ENCODE results near the gene CSAG1.
"Not testable (repeated sequence)": the region's sequence is repeated elsewhere in the genome, so short reads cannot be mapped to it uniquely, and the experiment has no call there.

CSAG1 gene

GRCh38 chrX:152735860-152736511 is 2.5 kb upstream of the CSAG1 start:
- no peak overlapping the region for H3K18ac ChIP-seq (ENCODE audit: low read length)
- H3K27me3 ChIP-seq (ENCODE audit: insufficient read depth, low read length, poor library complexity) = no peaks in the 10 kb centered on the region
- no peak for DNase-seq
- H3K79me1 ChIP-seq (ENCODE audit: low read length) = no peaks in the 10 kb centered on the region
- no peak overlapping the region for H2AK5ac ChIP-seq (ENCODE audit: low read length)
- no peaks in the 10 kb centered on the region for H3K36me3 ChIP-seq (ENCODE audit: control insufficient read depth, insufficient read depth, low read length)
- no peak overlapping the region for H4K8ac ChIP-seq (ENCODE audit: low read depth, low read length)
- no peak overlapping the region for H3K27ac ChIP-seq (ENCODE audit: low read depth, low read length)
- no peaks in the 10 kb centered on the region for H3K4me1 ChIP-seq (ENCODE audit: control insufficient read depth, low read depth, low read length)
- no peak overlapping the region for H4K5ac ChIP-seq (ENCODE audit: low read length)
- H2BK120ac ChIP-seq (ENCODE audit: low read depth, low read length) = no peak overlapping the region
- no CpG with 5 or more reads among the region's 12 CpGs for WGBS (ENCODE audit: extremely low coverage, insufficient coverage, low lambda C conversion rate)
- no peak overlapping the region for H3K4me3 ChIP-seq (ENCODE audit: low read length)
- no peak overlapping the region for H3K4ac ChIP-seq (ENCODE audit: low read depth, low read length)
- no peaks in the 10 kb centered on the region for H3K79me2 ChIP-seq (ENCODE audit: control insufficient read depth, insufficient read depth, low read length)
- H3K56ac ChIP-seq (ENCODE audit: low read length) = no peak overlapping the region
- no peak overlapping the region for H2BK15ac ChIP-seq (replicated peaks; ENCODE audit: low read depth)
- no peak overlapping the region for H3K4me2 ChIP-seq (ENCODE audit: low read length)
- H2BK5ac ChIP-seq (ENCODE audit: low read length) = no peak overlapping the region
- H3K9ac ChIP-seq (ENCODE audit: low read length) = no peak overlapping the region
- no peak overlapping the region for H3K23ac ChIP-seq (ENCODE audit: low read length)

- no peaks in the 10 kb centered on the region for H3K79me1 ChIP-seq (ENCODE audit: low read length)
- H2BK120ac ChIP-seq (ENCODE audit: low read depth, low read length) = no peak overlapping the region
- DNase-seq = no peak
- no peak overlapping the region for H3K4me2 ChIP-seq (ENCODE audit: low read length)
- no peak overlapping the region for H3K4ac ChIP-seq (ENCODE audit: low read depth, low read length)
- no peak overlapping the region for H3K23ac ChIP-seq (ENCODE audit: low read length)
- H2BK15ac ChIP-seq (replicated peaks; ENCODE audit: low read depth) = no peak overlapping the region
- H3K27me3 ChIP-seq (ENCODE audit: insufficient read depth, low read length, poor library complexity) = no peaks in the 10 kb centered on the region
- H3K36me3 ChIP-seq (ENCODE audit: control insufficient read depth, insufficient read depth, low read length) = no peaks in the 10 kb centered on the region
- H2BK5ac ChIP-seq (ENCODE audit: low read length) = no peak overlapping the region
- H4K5ac ChIP-seq (ENCODE audit: low read length) = no peak overlapping the region
- H3K56ac ChIP-seq (ENCODE audit: low read length) = no peak overlapping the region
- no peak overlapping the region for H3K18ac ChIP-seq (ENCODE audit: low read length)
- H3K4me3 ChIP-seq (ENCODE audit: low read length) = no peak overlapping the region
- H3K4me1 ChIP-seq (ENCODE audit: control insufficient read depth, low read depth, low read length) = no peaks in the 10 kb centered on the region
- no CpG with 5 or more reads among the region's 2 CpGs for WGBS (ENCODE audit: extremely low coverage, insufficient coverage, low lambda C conversion rate)
- H2AK5ac ChIP-seq (ENCODE audit: low read length) = no peak overlapping the region
- H3K79me2 ChIP-seq (ENCODE audit: control insufficient read depth, insufficient read depth, low read length) = no peaks in the 10 kb centered on the region
- no peak overlapping the region for H4K8ac ChIP-seq (ENCODE audit: low read depth, low read length)
- no peak overlapping the region for H3K9ac ChIP-seq (ENCODE audit: low read length)
- no peak overlapping the region for H3K27ac ChIP-seq (ENCODE audit: low read depth, low read length)
Observed at GRCh38 chrX:152735101-152735500, 1.6 kb upstream of the CSAG1 start.

- not testable (repeated sequence) for H3K79me1 ChIP-seq (ENCODE audit: low read length); H3K18ac ChIP-seq (ENCODE audit: low read length); DNase-seq; H3K56ac ChIP-seq (ENCODE audit: low read length); H3K36me3 ChIP-seq (ENCODE audit: control insufficient read depth, insufficient read depth, low read length); H3K79me2 ChIP-seq (ENCODE audit: control insufficient read depth, insufficient read depth, low read length); H4K5ac ChIP-seq (ENCODE audit: low read length); H2BK15ac ChIP-seq (replicated peaks; ENCODE audit: low read depth); H2AK5ac ChIP-seq (ENCODE audit: low read length); H3K4me3 ChIP-seq (ENCODE audit: low read length); H3K4me1 ChIP-seq (ENCODE audit: control insufficient read depth, low read depth, low read length); H4K8ac ChIP-seq (ENCODE audit: low read depth, low read length); H2BK120ac ChIP-seq (ENCODE audit: low read depth, low read length); H2BK5ac ChIP-seq (ENCODE audit: low read length); H3K9ac ChIP-seq (ENCODE audit: low read length); H3K23ac ChIP-seq (ENCODE audit: low read length); H3K4ac ChIP-seq (ENCODE audit: low read depth, low read length); H3K27me3 ChIP-seq (ENCODE audit: insufficient read depth, low read length, poor library complexity); H3K4me2 ChIP-seq (ENCODE audit: low read length); H3K27ac ChIP-seq (ENCODE audit: low read depth, low read length)
- WGBS (ENCODE audit: extremely low coverage, insufficient coverage, low lambda C conversion rate) = no CpG with 5 or more reads among the region's 22 CpGs
Observed at GRCh38 chrX:152734143-152734858, 780 bp upstream of the CSAG1 start.

GRCh38 chrX:152725409-152725808 is 8.1 kb downstream of the CSAG1 start:
- Histone ChIP-seq H2BK120ac (ENCODE audit: low read depth, low read length) (no peak overlapping the region), H3K27me3 (ENCODE audit: insufficient read depth, low read length, poor library complexity) (no peaks in the 10 kb centered on the region), H4K8ac (ENCODE audit: low read depth, low read length) (no peak overlapping the region), H3K4ac (ENCODE audit: low read depth, low read length) (no peak overlapping the region), H3K9ac (ENCODE audit: low read length) (no peak overlapping the region), H3K79me2 (ENCODE audit: control insufficient read depth, insufficient read depth, low read length) (no peaks in the 10 kb centered on the region), H3K36me3 (ENCODE audit: control insufficient read depth, insufficient read depth, low read length) (no peaks in the 10 kb centered on the region), H3K79me1 (ENCODE audit: low read length) (no peaks in the 10 kb centered on the region), H4K5ac (ENCODE audit: low read length) (no peak overlapping the region), H3K4me2 (ENCODE audit: low read length) (no peak overlapping the region), H3K4me3 (ENCODE audit: low read length) (no peak overlapping the region), H2BK5ac (ENCODE audit: low read length) (no peak overlapping the region), H3K4me1 (ENCODE audit: control insufficient read depth, low read depth, low read length) (no peaks in the 10 kb centered on the region), H3K18ac (ENCODE audit: low read length) (no peak overlapping the region), H3K56ac (ENCODE audit: low read length) (no peak overlapping the region), H3K23ac (ENCODE audit: low read length) (no peak overlapping the region), H2BK15ac (replicated peaks; ENCODE audit: low read depth) (no peak overlapping the region), H2AK5ac (ENCODE audit: low read length) (no peak overlapping the region), H3K27ac (ENCODE audit: low read depth, low read length) (no peak overlapping the region)
- no peak for DNase-seq
- WGBS (ENCODE audit: extremely low coverage, insufficient coverage, low lambda C conversion rate) = no CpG with 5 or more reads among the region's 7 CpGs

GRCh38 chrX:152713815-152714787 is 19.4 kb downstream of the CSAG1 start, which contains the start of gene MAGEA2B:
Gene MAGEA2B, plus strand, starts transcription at chrX:152714628. Its CDS starts 2,479 bp downstream, at chrX:152717107.
- H3K56ac ChIP-seq (ENCODE audit: low read length); H2BK120ac ChIP-seq (ENCODE audit: low read depth, low read length); H3K79me1 ChIP-seq (ENCODE audit: low read length); H3K18ac ChIP-seq (ENCODE audit: low read length); H2BK5ac ChIP-seq (ENCODE audit: low read length); H2BK15ac ChIP-seq (replicated peaks; ENCODE audit: low read depth); H3K4me1 ChIP-seq (ENCODE audit: control insufficient read depth, low read depth, low read length); H3K23ac ChIP-seq (ENCODE audit: low read length); H3K27me3 ChIP-seq (ENCODE audit: insufficient read depth, low read length, poor library complexity); H4K8ac ChIP-seq (ENCODE audit: low read depth, low read length); H3K4ac ChIP-seq (ENCODE audit: low read depth, low read length); H3K79me2 ChIP-seq (ENCODE audit: control insufficient read depth, insufficient read depth, low read length); H3K27ac ChIP-seq (ENCODE audit: low read depth, low read length); H3K9ac ChIP-seq (ENCODE audit: low read length); H3K4me2 ChIP-seq (ENCODE audit: low read length); H2AK5ac ChIP-seq (ENCODE audit: low read length); H4K5ac ChIP-seq (ENCODE audit: low read length); DNase-seq; H3K36me3 ChIP-seq (ENCODE audit: control insufficient read depth, insufficient read depth, low read length); H3K4me3 ChIP-seq (ENCODE audit: low read length): not testable (repeated sequence)
- WGBS (ENCODE audit: extremely low coverage, insufficient coverage, low lambda C conversion rate) = no CpG with 5 or more reads among the region's 35 CpGs

Data from mesendoderm (in vitro differentiated cells).